Activated CD4-positive, alpha-beta T cell treated with anti-CD3 and anti-CD28 coated beads for 4 hours (primary cell): Measurements from ENCODE around the gene MZB1.
"Not testable (repeated sequence)": the region's sequence is repeated elsewhere in the genome, so short reads cannot be mapped to it uniquely, and the experiment has no call there.

Experiments
- DNase-seq, 2 donors: peaks; one replicate each; pipeline ENCODE4 v3.0.0-alpha.2; 2020

Gene MZB1

DNA sequence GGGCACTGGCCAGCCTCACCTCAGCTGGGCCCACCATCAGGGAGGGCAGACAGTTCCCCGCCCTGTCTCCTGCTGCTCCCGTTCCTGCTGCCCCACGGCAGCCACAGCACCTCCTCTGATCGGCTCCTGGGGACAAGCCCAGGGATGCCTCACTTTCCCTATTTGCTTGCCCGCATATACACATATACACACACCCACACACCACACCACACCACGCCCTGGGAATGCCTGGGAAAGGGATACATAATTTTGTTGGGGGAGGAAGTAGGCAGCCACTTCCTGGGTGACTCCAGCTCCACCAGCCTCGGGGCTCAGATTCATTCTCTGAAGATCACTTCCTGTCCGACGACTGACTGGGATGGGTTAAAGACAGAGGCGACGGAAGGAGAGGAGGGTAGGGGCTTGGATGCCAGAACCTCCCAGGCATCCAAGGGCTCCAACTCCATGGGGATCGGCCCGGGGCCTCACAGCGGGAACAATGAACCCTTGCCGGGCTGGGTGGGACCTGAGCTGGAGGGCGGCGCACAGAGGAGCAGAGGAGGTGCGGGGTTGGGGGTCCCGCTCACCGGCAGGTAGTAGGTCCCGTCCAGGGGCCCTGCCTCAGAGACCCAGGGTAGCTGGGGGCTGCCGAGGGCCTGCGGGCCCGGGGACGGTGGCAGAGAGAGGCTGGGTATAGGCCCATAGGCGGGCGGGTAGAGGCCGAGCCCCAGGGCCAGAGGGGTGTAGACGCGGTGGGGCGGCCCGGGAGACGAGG lies 2.0 kb upstream of the MZB1 start:
- no peak for DNase-seq

DNA sequence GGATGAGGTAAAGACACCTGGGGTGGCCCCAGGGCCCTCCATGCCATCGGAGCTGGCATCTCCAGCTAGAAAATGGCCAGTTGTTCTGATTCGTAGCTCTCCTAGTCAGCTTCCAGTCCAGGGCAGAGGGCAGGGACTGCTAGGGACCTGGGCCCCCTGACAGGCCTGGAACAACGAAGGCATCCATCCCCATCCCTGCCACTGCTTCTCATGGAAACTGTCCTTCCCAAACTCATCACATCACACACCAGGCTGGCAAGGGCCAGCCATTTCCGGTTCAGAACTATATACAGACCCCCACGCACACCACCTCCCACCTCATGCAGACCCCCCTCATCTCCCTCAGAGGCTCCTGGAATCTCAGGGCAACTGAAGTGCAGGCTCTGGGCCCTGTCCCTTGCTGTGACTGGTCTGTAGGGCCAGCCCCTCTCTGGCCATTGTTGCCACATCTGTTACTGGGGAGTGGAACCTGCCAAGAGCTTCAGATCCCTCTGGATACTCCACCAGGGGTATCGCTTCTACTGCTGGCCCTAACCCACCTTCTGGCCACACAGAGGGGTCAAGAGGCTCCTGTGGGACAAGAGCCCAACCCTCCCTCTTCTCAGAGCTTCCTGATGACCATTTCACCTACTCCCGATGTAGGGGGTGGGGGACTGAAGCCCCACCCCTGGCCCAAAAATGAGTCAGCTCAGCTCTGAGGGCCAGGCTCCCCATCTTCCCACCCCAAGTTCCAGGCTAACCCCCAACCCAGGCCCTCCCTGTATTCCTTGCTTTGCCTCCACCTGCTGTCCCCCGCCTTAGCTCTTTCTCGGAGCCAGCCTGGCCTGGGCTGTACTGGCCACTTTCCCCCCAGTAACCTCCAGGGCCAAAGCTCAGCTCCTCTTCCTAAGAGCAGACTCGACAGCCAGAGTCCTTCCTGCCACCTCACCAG lies 1.2 kb upstream of the MZB1 start:
- DNase-seq, result no peak

DNA sequence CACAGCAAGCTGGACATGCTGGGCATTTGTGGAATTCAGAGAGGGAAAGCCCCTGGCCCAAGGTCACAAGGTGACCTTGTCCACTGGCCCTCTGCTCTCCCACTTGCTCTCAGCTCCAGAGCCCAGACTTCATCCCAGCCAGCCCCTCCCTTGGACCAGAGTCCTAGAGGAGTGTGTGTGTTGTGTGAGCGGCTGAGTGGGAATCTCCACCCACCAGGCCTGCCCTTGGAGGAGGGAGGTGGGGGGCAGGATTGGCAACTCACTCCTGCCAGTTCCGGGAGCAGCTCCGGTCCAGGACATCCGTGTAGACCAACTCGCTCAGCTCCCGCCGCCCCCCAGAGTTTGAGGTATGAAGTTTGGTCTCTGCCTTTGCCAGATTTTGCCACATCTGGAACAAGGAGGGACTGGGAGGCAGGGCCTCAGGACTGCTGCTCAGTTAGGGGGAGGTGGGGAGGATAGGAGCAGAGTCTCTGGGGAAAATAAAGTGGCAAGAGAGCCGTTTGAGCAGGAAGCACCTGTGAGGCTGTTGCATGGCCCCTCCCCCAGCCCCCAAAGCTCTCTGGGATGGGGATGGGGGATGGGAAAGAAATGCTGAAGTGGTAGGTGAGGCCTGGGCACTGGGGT lies 1.4 kb downstream of the MZB1 start:
- DNase-seq, result no peak

DNA sequence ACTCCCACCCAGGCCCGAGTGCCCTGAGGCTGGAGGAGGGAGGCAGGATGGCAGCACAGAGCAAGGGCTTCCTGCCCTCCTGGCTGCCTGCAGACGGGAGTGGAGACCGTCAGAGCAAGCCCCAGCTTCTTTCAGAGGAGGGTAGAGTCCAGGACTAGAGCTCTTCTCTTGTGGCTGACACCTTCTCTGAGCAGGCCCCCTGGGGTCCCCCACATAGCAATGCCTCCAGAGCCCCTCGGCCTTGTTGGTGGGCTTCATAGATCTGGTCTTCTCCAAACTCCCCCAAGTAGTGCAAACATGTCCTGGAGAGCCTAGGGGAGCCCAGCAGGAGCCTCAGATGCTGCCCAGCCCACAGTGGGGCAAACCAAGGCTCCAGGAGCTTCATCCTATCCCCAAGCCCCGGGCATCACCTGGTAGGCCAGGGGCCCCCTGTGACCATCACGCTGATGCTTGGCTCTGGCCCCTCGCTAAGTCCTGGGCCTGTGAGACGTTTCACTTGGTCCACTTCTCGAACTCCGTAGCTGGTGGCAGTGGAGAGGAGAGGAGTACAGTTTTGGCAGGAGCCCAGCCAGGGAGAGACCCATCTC lies 2.0 kb downstream of the MZB1 start:
- no peak for DNase-seq

DNA sequence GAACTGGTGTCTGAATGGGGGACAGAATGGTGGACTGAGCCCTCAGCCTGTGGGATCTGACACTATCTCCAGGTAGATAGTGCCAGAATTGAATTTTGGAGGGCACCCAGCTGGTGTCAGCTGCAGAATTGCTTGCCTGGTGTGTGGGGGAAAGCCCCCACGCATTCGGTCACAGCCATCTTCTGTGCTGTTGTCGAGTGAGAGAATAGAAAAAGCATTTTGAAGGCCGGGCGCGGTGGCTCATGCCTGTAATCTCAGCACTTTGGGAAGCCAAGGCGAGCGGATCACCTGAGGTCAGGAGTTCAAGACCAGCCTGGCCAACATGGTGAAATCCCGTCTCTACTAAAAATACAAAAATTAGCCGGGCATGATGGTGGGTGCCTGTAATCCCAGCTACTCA lies 2.8 kb downstream of the MZB1 start:
- not testable (repeated sequence) for DNase-seq

DNA sequence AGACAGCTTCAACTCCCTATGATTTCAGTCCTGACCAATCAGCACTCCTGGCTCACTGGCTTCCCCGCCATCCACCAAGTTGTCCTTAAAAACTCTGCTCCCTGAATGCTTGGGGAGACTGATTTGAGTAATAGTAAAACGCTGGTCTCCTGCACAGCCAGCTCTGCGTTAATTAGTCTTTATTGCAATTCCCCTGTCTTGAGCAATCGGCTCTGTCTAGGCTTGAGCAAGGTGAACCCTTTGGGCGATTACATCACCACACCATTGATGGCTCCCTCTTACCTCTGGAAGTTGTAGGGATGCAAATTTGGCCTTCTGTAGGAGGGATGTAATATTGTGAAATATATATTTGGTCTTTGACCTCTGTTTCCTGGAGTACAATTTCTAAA lies 3.7 kb downstream of the MZB1 start:
- no peak for DNase-seq

DNA sequence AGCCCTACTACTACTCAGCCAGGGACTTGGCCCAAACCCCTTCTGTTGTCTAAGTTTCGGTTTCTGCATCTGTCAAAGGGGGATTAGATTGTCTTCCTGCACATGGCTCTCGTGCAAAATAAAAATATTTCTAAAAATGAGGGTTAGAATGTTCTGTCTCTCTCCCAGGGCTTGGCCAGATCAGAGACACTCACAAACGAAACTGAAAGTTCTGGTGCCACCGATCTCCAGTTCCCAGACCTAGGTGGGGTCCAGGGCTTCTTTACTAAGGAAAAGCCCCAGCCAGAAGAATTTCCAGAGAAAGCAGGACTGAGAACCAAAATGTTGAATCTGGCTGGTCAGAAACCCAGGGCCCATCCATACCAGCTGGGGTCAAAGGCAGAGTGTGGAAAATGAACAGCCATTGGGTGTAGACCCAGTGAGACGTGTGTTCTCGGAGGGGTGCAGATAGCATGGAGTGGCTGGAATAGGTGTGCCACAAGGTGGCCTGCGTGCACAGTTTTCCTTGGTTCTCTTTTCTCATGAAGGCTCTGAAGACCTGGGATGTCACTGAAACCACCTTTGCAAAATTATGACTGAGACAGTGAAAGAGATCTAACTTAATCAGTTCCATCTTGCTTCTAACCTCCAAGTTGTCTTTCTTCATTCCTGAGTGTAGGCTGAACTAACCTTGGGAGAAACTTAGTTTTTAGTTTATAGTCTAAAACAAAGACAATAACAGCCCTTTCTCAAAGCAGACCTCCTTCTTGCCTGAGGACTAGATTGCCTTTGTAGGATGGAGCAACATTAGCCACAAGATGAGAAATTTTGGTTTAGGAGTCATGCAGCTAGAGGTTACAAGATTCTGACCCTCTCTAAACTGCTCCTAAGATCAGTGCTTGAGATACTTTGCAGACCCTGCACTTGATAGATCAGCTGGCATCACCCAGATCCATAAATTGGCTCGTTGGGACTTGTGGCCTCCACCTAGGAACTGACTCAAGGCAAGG lies 4.4 kb downstream of the MZB1 start:
- no peak for DNase-seq

- DNase-seq, result no peak
Measured at GRCh38 chr5:139384591-139385051, 5.1 kb downstream of the MZB1 start.

DNA sequence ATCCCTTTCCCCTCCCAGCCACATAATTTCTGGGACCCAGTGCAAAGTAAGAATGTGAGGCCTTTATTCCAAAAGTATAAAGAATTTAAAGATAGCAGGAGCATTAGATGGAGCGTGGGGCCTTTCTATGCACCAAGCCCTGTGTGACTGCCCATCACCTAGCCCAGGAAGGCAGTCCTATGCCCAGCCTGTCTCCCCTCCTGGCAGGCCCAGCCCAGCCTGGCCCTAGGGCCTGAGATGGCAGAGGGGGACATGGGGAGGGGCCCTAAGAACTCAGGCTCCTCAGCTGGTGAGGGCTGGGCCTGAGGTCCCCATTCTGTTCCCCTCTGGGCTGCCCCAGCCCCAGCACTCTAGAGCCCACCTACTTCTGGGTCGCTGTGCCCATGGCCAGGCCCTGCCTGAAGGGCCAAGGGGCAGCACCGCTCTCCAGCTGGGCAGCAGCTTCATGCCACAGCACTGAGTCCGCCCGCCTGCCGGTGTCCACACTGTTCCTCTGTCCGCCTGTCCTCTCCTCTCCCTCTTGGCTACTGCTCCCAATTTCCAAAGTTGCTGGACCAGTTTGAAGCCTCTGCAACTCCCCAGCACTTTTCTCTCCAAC lies 5.6 kb downstream of the MZB1 start:
- DNase-seq, result no peak

DNA sequence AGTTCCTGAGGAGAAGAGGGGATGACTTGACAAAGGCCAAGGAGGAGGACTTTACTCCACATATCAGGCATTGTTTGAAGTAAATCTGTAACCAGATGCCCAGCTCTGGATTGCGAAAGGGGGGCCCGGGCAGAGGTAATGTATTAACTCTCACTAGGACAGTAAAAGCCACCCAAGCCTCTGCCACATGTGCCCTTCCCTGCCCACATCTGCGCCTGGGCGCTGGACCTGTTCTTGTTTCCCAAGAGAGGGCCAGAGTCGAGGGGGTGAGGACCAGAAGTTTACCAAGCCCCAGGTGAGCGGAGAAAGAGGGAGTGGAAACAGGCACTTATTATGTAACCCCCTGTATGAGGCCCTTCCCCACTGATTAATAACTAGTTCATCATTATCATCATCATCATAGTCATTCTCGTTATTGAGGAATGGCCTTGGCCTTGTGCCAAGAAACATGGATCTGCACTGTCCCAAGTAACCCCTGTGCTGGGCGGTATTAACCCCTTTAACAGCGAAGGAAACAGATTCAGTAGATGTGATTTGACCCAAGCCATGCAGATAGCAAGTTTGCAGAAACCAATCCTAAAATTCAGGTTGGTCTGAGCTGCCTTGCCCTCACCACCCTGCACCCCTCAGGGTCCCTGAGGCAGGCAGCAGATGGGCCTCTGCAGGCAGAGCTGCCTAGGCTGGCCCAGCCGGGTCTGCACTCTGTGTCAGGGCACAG lies 6.3 kb downstream of the MZB1 start, which contains the start of gene SLC23A1:
Gene SLC23A1, minus strand, starts transcription at position 23 of the 718 bp plus-strand sequence. CDS start 44 bp downstream, outside the sequence.
- DNase-seq, result no peak

- DNase-seq, result no peak
Measured at GRCh38 chr5:139382807-139383206, 6.9 kb downstream of the MZB1 start.

- no peak for DNase-seq
Measured at GRCh38 chr5:139381837-139382761, 7.6 kb downstream of the MZB1 start.

GRCh38 chr5:139379626-139380449 lies 9.9 kb downstream of the MZB1 start:
- DNase-seq, result no peak

GRCh38 chr5:139378941-139379361 lies 10.8 kb downstream of the MZB1 start:
- DNase-seq, result no peak

DNA sequence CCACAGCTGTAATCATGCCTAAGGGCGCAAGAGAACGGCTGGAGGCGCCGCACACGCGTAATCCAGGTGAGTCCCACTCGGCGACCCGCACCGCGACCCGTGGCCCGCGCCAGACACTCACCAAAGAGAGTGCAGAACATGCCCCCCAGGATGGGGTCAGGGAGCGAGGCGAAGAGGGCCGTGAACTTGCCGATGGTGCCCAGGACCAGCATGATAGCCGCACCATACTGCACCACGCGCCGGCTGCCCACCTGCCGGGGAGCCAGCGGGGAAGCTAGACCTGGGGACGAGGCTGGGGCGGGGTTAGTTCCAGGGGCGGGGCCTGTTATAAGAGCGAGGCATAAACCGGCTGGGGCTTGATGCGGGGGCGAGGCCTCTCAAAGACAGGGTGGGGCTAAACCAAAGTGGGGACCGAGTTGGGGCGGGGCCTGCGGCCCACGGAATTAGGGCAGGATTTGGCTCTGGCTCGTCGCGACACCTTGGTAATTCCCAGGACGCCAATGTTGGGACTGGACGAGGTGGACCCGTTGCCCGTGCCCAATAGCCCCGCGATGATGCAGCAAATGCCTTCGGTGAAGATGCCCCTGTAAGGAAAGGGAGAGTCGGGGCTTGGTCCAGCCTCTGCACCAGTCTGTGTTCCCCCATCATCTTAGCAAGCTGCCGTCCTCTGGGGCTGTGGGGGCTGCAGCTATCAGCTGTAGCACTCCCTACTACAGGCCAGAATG lies 11.4 kb downstream of the MZB1 start:
- DNase-seq, result no peak

GRCh38 chr5:139377226-139377625 lies 12.5 kb downstream of the MZB1 start:
- no peak for DNase-seq

GRCh38 chr5:139376364-139376763 lies 13.3 kb downstream of the MZB1 start:
- no peak for DNase-seq

- no peak for DNase-seq
Measured at GRCh38 chr5:139374909-139375308, 14.8 kb downstream of the MZB1 start.
